Liver (tissue), 9 donors: ENCODE results near the gene PGAM1. TPM values are rescaled to one million over a fixed set of nuclear protein-coding genes. Genes with fewer than 3 reads are reported as not detected.

Experiments
- DNase-seq: peaks from one replicate; pipeline ENCODE4 v3.0.0-alpha.2; 2017; ENCODE audit warnings: low spot score
- H3K27ac ChIP-seq, 2 donors: one replicate each; pipeline ENCODE4 v1.7.0; 2013; ENCODE audit warnings: inconsistent platforms in 2 of 2, low read length in 2 of 2, control low read depth in 1 of 2, low read depth in 1 of 2, mild to moderate bottlenecking in 1 of 2
- H3K27me3 ChIP-seq, 4 donors: one replicate each; pipeline versions ENCODE4 v1.6.1 to v1.7.0; 2013; ENCODE audit warnings: low read length in 3 of 4, inconsistent platforms in 1 of 4, mild to moderate bottlenecking in 1 of 4, moderate library complexity in 1 of 4; ENCODE audit not compliant: control insufficient read depth in 4 of 4, insufficient read depth in 4 of 4
- H3K36me3 ChIP-seq, 4 donors: one replicate each; pipeline versions ENCODE4 v1.6.1 to v1.7.0; 2013; ENCODE audit warnings: low read length in 3 of 4, mild to moderate bottlenecking in 3 of 4, low read depth in 1 of 4, moderate library complexity in 1 of 4; ENCODE audit not compliant: control insufficient read depth in 4 of 4, insufficient read depth in 3 of 4
- H3K4me1 ChIP-seq, 4 donors: one replicate each; pipeline versions ENCODE4 v1.6.1 to v1.7.0; 2013; ENCODE audit warnings: low read length in 3 of 4, mild to moderate bottlenecking in 3 of 4, moderate library complexity in 1 of 4; ENCODE audit not compliant: control insufficient read depth in 4 of 4, insufficient read depth in 4 of 4
- H3K4me3 ChIP-seq, 3 donors: one replicate each; pipeline versions ENCODE4 v1.6.1 to v1.7.0; 2013; ENCODE audit warnings: low read length in 3 of 3, control low read depth in 1 of 3, low read depth in 1 of 3, mild to moderate bottlenecking in 1 of 3
- H3K9ac ChIP-seq, 2 donors: one replicate each; pipeline ENCODE4 v1.7.0; 2013; ENCODE audit warnings: low read length in 2 of 2, mild to moderate bottlenecking in 2 of 2, moderate library complexity in 2 of 2, control low read depth in 1 of 2, low read depth in 1 of 2
- H3K9me3 ChIP-seq, 4 donors: one replicate each; pipeline versions ENCODE4 v1.6.1 to v1.7.0; 2013; ENCODE audit warnings: low read length in 3 of 4; ENCODE audit not compliant: control insufficient read depth in 4 of 4
- CTCF ChIP-seq: fragments of 150-350 bp; IDR thresholded peaks from 2 replicates; pipeline ENCODE4 v1.5.1; 2017; ENCODE audit warnings: improper control_type of control experiment, low read depth, low read length; ENCODE audit not compliant: missing input control
- EGR1 ChIP-seq, 2 donors: IDR thresholded peaks; 2 replicates each; pipeline ENCODE4 v1.6.1; 2016 to 2018; ENCODE audit warnings: antibody characterized with exemption in 2 of 2, low read depth in 2 of 2
- FOXA1 ChIP-seq: IDR thresholded peaks from 2 replicates; pipeline ENCODE4 v1.6.1; 2016; ENCODE audit warnings: antibody characterized with exemption
- FOXA2 ChIP-seq: IDR thresholded peaks from 2 replicates; pipeline ENCODE4 v1.6.1; 2016; ENCODE audit warnings: antibody characterized with exemption
- HNF4G ChIP-seq: IDR thresholded peaks from 2 replicates; pipeline ENCODE4 v1.6.1; 2016; ENCODE audit warnings: antibody characterized with exemption
- JUND ChIP-seq, 2 donors: IDR thresholded peaks; 2 replicates each; pipeline ENCODE4 v1.6.1; 2016; ENCODE audit warnings: antibody characterized with exemption in 2 of 2
- MAX ChIP-seq: IDR thresholded peaks from 2 replicates; pipeline ENCODE4 v1.6.1; 2016; ENCODE audit warnings: antibody characterized with exemption
- REST ChIP-seq: IDR thresholded peaks from 2 replicates; pipeline ENCODE4 v1.6.1; 2016; ENCODE audit warnings: antibody characterized with exemption, mild to moderate bottlenecking
- RXRA ChIP-seq, 2 donors: IDR thresholded peaks; 2 replicates each; pipeline ENCODE4 v1.6.1; 2017 to 2018; ENCODE audit warnings: antibody characterized with exemption in 2 of 2, mild to moderate bottlenecking in 1 of 2
- SP1 ChIP-seq: IDR thresholded peaks from 2 replicates; pipeline ENCODE4 v1.6.1; 2018; ENCODE audit warnings: antibody characterized with exemption, mild to moderate bottlenecking
- TAF1 ChIP-seq: conservative IDR thresholded peaks from 2 replicates; pipeline ENCODE4 v1.6.1; 2016; ENCODE audit warnings: antibody characterized with exemption, mild to moderate bottlenecking
- ZBTB33 ChIP-seq: IDR thresholded peaks from 2 replicates; pipeline ENCODE4 v1.6.1; 2016; ENCODE audit warnings: antibody characterized with exemption
- WGBS: extraction: QIAGEN DNeasy Blood & Tissue Kit; methylation state at CpG from one replicate; pipeline ENCODE4 v1.1.7; 2013; 5-methylcytosine and 5-hydroxymethylcytosine counted together
- polyA plus RNA-seq, 2 donors: library from polyadenylated mRNA; stranded (reverse) in 1 of 2; unstranded in 1 of 2; fragments of 200-250 nt in 1 of 2; fragments of >200 nt in 1 of 2; fragmentation: Nextera tagmentation in 1 of 2; extraction: Ambion mirVana in 1 of 2; gene quantifications; one replicate each; pipeline versions ENCODE4 v1.2.1 to v1.2.3, GENCODE V29; 2013 to 2015
- total RNA-seq, 2 donors: library from RNA; depleted of rRNA; stranded (reverse); fragments of >200 nt; gene quantifications; one replicate each; pipeline ENCODE4 v1.2.3, GENCODE V29; 2014
- donor health status: healthy.
- donor health status: healthy.
- donor health status: healthy.
- donor health status: healthy.
- donor health status: healthy.

The PGAM1 gene
- total and polyA plus RNA-seq, 4 donors, result 52.0 to 178 (median 106) TPM

GRCh38 chr10:97479939-97480338, 53.9 kb downstream of the PGAM1 start:
- Histone ChIP-seq H3K9ac (no peak overlapping the region), H3K4me3 (no peak overlapping the region), H3K27ac (no peak overlapping the region), H3K27me3 (no peaks in the 10 kb centered on the region), H3K36me3 (peaks cover 18 to 42% (median 24%) of the 10 kb centered on the region in 4 donors), H3K9me3 (no peaks in the 10 kb centered on the region), H3K4me1 (peaks cover 0 to 1% (median 0%) of the 10 kb centered on the region in 4 donors)
- no peak for TF ChIP-seq HNF4G
- TF ChIP-seq FOXA1, result no peak
- TF ChIP-seq TAF1, result no peak
- TF ChIP-seq EGR1 (IDR thresholded peaks at IDR 0.05; ENCODE audit: low read depth in 2 of 2), result no peak
- TF ChIP-seq CTCF, result no peak
- no peak for TF ChIP-seq SP1
- WGBS, result 95% methylated on average over 9 of the region's 9 CpGs
- DNase-seq, result no peak

GRCh38 chr10:97481071-97481470, 55.1 kb downstream of the PGAM1 start:
- peaks cover 18 to 34% (median 24%) of the 10 kb centered on the region in 4 donors for H3K36me3 ChIP-seq
- H3K27me3 ChIP-seq, result no peaks in the 10 kb centered on the region
- H3K27ac ChIP-seq, result no peak overlapping the region
- peaks cover 0 to 2% (median under 1%) of the 10 kb centered on the region in 4 donors for H3K4me1 ChIP-seq
- DNase-seq, result no peak
- H3K9ac ChIP-seq, result no peak overlapping the region
- no peak overlapping the region for H3K4me3 ChIP-seq
- 98% methylated on average over 4 of the region's 4 CpGs for WGBS
- no peak for TF ChIP-seq TAF1
- no peak for TF ChIP-seq MAX
- TF ChIP-seq SP1, result no peak
- no peak for TF ChIP-seq EGR1 (IDR thresholded peaks at IDR 0.05; ENCODE audit: low read depth in 2 of 2)
- no peak for TF ChIP-seq RXRA (IDR thresholded peaks at IDR 0.05)
- no peak for TF ChIP-seq ZBTB33
- TF ChIP-seq JUND (IDR thresholded peaks at IDR 0.05), result no peak
- TF ChIP-seq CTCF, result no peak
- no peak for TF ChIP-seq FOXA2
- no peak for TF ChIP-seq HNF4G
- no peaks in the 10 kb centered on the region for H3K9me3 ChIP-seq

GRCh38 chr10:97482381-97482780, 56.4 kb downstream of the PGAM1 start:
- H3K27ac ChIP-seq, result no peak overlapping the region
- H3K27me3 ChIP-seq, result no peaks in the 10 kb centered on the region
- no peaks in the 10 kb centered on the region for H3K9me3 ChIP-seq
- peaks cover 12 to 22% (median 19%) of the 10 kb centered on the region in 4 donors for H3K36me3 ChIP-seq
- H3K4me1 ChIP-seq, result peaks cover 0 to 6% (median 2%) of the 10 kb centered on the region in 4 donors
- H3K9ac ChIP-seq, result no peak overlapping the region
- no peak for DNase-seq
- 97% methylated on average over 1 of the region's 1 CpG for WGBS
- no peak overlapping the region for H3K4me3 ChIP-seq
- TF ChIP-seq MAX (no peak), ZBTB33 (no peak), FOXA2 (no peak), SP1 (no peak), RXRA (IDR thresholded peaks at IDR 0.05) (no peak), REST (no peak), EGR1 (IDR thresholded peaks at IDR 0.05; ENCODE audit: low read depth in 2 of 2) (no peak), FOXA1 (no peak)
